C4-2B (cell line): Measurements from ENCODE around the gene PPP3CB.

ENCODE experiments used
- ZFX ChIP-seq: fragments of 450-650 bp; IDR thresholded peaks from 2 replicates; pipeline ENCODE4 v1.6.1; 2017
- TF ChIP-seq, protein P1 (sequence below): fragments of 450-650 bp; conservative IDR thresholded peaks from 2 replicates; pipeline ENCODE4 v1.5.1; 2017; ENCODE audit warnings: mild to moderate bottlenecking

DNA sequence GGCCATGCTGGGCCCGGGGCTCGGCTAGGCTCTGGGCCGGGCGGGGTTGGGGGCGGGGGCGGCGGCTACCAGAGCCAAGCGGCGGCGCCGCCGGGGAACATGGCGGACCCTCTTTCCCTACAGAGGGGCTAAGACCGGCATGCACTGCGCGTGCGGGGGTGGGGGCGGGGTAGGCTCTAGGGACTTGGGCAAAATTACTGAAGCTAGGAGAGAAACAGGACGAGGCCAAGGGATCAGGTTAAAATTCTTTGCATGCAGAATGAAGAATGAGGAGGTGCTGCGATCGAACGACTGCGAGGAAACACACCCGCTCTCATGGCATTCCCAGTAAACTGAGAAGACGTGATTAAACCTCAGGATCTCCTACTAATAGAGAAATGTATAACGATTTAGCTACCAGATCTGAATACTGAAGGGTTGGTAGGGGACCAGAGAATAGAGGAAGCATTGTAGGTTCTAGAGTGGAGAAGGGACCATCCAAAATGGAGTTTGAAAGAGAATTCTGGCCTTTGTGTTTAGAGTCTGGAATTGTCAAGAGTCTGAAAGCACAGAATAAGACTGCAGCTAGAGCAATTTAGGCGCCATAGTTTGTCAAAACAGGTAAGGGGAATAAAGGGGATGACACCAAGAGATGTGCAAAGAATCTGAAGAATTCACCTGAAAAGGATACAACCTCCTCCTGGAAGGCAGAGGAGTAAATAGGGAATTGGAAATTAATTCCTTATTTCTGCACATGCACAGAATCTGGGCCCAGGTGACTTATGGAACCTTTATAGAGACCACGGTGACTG, at the start of gene PPP3CB:
- TF ChIP-seq, protein P1, sequence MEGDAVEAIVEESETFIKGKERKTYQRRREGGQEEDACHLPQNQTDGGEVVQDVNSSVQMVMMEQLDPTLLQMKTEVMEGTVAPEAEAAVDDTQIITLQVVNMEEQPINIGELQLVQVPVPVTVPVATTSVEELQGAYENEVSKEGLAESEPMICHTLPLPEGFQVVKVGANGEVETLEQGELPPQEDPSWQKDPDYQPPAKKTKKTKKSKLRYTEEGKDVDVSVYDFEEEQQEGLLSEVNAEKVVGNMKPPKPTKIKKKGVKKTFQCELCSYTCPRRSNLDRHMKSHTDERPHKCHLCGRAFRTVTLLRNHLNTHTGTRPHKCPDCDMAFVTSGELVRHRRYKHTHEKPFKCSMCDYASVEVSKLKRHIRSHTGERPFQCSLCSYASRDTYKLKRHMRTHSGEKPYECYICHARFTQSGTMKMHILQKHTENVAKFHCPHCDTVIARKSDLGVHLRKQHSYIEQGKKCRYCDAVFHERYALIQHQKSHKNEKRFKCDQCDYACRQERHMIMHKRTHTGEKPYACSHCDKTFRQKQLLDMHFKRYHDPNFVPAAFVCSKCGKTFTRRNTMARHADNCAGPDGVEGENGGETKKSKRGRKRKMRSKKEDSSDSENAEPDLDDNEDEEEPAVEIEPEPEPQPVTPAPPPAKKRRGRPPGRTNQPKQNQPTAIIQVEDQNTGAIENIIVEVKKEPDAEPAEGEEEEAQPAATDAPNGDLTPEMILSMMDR = no peak
- no peak for TF ChIP-seq ZFX
